GM10248 (cell line): ENCODE measurements around the gene AHNAK2.

ENCODE experiments used
- CTCF ChIA-PET: fragments of 300-600 bp; sonication (Branson Sonifier 250); formaldehyde crosslinking; extraction: SDS; loops from one replicate; lab custom pipeline; 2021; ENCODE audit warnings: antibody characterized with exemption; lab: Yijun Ruan, JAX
- POLR2A ChIA-PET: fragments of 350-650 bp; sonication (Branson Sonifier 250); formaldehyde crosslinking; extraction: SDS; loops from one replicate; lab custom pipeline; 2020; ENCODE audit warnings: antibody characterized with exemption; lab: Yijun Ruan, JAX
- DNase-seq: peaks from one replicate; pipeline ENCODE4 v3.0.0; 2012; ENCODE audit errors: extremely low spot score
- CTCF ChIP-seq: IDR thresholded peaks from 2 replicates; pipeline ENCODE4 v1.5.1; 2012; ENCODE audit warnings: mild to moderate bottlenecking, low read depth; ENCODE audit errors: extremely low read depth, missing control alignments, control extremely low read depth

Gene AHNAK2

DNA sequence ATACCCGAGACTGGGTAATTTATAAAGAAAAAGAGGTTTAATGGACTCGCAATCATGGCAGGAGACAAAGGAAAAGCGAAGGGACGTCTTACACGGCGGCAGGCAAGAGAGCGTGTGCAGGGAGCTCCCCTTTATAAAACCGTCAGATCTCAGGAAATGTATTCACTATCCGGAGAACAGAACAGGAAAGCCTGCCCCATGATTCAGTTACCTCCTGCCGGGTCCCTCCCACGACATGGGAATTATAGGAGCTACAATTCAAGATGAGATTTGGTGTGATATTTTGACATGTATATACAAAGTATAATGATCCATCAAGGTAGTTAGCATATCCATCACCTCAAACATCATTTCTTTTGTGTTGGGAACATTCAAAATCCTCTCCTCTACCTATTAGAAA lies 45.0 kb upstream of the AHNAK2 start:
- ChIA-PET CTCF (interaction anchor here (1.0 kb wide), 2 partner anchors 22 to 23 kb away, joined by 3 read pairs; no protein-coding TSS in a partner anchor), POLR2A (no interaction called here)
- no peak for TF ChIP-seq CTCF
- no peak for DNase-seq

DNA sequence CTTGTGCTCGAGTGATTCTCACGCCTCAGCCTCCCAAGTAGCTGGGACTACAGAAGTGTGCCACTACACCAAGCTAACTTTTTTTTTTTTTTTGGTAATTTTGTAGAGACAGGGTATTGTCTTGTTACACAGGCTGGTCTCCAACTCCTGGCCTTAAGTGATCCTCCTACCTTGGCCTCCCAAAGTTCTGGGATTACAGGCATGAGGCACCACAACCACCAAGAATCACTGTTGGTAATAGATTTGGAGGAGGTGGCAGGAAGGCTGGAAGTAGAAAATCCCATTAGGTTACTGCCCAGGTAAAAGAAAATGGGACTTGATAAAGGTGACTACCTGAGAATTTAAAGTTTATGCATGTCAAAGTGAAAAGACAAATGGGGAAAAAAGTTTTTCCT lies 44.1 kb upstream of the AHNAK2 start:
- CTCF ChIA-PET: interaction anchor here (1.0 to 4.9 kb wide), 2 partner anchors 23 kb away, joined by 3 to 30 read pairs; no protein-coding TSS in a partner anchor
- TF ChIP-seq CTCF: no peak
- POLR2A ChIA-PET: no interaction called here
- DNase-seq: no peak

DNA sequence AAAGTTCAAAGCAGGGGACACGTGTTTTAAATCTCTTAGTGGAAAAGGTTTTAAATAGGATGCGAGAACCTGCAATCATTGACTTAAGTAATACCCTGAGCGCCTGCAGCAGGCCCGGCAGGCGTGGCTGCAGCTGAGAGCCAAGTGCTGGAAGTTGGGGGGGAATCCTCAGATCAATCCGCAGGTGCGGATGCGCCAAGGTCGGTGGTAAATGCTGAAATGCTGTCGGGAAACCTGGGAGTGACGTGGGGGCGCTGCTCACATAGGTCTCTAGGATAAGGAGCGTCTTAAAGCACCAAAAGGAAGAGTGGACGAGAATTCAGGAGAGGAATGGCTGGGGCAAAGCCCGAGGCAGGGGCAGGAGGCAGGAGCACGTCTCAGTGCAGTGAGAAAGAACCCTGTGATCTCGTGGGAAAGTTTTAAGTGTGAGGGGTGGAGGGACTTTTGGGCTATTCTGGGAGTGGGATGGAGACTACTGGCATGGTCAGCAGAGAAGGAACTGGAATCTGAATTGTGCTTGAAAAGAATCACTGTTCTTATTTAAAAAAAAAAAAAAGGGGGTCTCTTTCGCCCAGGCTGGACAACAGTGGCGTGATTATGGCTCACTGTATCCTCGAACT lies 43.6 kb upstream of the AHNAK2 start:
- peak; percentile 33 for TF ChIP-seq CTCF
- DNase-seq: no peak
- CTCF ChIA-PET: interaction anchor here (0.8 to 4.9 kb wide), 4 partner anchors 9 to 23 kb away, joined by 3 to 30 read pairs (median 4); no protein-coding TSS in a partner anchor
- POLR2A ChIA-PET: interaction anchor here (0.6 kb wide), 1 partner anchor 36 kb away, joined by 3 read pairs; no protein-coding TSS in a partner anchor

DNA sequence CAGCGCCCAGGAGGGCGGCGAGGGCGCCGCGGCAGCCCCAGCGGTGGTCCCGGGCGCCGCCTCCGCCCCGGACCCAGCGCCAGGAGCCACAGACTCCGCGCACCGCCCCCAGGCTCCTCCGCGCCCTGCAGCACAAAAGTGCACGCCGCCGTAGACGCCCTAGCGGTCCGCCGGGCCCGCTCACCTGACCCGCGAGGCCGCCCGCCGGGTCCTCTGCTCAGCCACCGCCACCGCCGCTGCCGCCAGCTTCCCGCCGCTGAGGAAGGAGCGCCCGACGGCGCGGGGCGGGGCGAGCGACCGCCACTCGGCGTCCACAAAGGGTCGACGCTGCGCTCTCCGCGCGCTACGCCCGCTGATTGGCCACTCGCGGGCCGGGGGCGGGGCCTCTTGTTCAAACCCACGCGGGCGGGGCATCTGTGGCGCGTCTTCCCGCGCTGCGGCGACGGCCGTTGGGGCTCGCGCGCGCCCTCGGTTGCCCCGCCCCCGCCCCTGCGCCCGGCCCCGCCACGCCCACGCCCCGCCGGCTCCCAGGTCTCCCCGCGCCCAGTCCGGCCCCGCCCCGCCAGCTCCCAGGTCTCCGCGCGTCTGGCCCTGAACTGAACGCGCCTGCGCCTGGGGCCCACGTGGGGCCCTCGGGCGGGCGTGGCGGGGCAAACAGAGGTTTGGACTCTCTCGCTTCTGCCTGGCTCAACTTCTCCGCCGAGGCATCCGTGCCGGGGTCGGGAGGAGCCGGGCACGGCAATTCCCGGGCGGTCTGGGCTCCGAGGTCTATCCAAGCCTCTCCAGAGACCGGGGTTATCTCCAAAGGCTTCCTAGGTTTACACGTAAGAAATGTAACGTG lies 42.9 kb upstream of the AHNAK2 start, which contains the start of gene CDCA4:
CDCA4 (minus strand) TSS at position 269 of the 841 bp plus-strand sequence. CDS start 9,154 bp downstream, outside the sequence.
- peak; percentile 99 for DNase-seq
- ChIA-PET POLR2A (interaction anchor here (0.6 to 0.7 kb wide), 3 partner anchors 20 to 52 kb away, joined by 3 to 4 read pairs (median 3); no protein-coding TSS in a partner anchor), CTCF (interaction anchor here (0.8 to 4.9 kb wide), 8 partner anchors 8 to 69 kb away, joined by 3 to 30 read pairs (median 4); no protein-coding TSS in a partner anchor)
- no peak for TF ChIP-seq CTCF

- peak; percentile 57 for DNase-seq
- ChIA-PET CTCF (interaction anchor here (0.9 to 4.9 kb wide), 10 partner anchors 9 to 70 kb away, joined by 3 to 30 read pairs (median 4); no protein-coding TSS in a partner anchor), POLR2A (interaction anchor here (0.6 to 0.8 kb wide), 3 partner anchors 21 to 51 kb away, joined by 3 to 4 read pairs (median 3); no protein-coding TSS in a partner anchor)
- TF ChIP-seq CTCF: no peak
Observed at GRCh38 chr14:105019861-105020814, 42.0 kb upstream of the AHNAK2 start.
